ENCODE data around the gene MINPP1. TPM values are rescaled to one million over a fixed set of nuclear protein-coding genes. Genes with fewer than 3 reads are reported as not detected.

Gene MINPP1, protein sequence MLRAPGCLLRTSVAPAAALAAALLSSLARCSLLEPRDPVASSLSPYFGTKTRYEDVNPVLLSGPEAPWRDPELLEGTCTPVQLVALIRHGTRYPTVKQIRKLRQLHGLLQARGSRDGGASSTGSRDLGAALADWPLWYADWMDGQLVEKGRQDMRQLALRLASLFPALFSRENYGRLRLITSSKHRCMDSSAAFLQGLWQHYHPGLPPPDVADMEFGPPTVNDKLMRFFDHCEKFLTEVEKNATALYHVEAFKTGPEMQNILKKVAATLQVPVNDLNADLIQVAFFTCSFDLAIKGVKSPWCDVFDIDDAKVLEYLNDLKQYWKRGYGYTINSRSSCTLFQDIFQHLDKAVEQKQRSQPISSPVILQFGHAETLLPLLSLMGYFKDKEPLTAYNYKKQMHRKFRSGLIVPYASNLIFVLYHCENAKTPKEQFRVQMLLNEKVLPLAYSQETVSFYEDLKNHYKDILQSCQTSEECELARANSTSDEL
- total RNA-seq = 24.6 and 29.1 TPM in 2 replicates

DNA sequence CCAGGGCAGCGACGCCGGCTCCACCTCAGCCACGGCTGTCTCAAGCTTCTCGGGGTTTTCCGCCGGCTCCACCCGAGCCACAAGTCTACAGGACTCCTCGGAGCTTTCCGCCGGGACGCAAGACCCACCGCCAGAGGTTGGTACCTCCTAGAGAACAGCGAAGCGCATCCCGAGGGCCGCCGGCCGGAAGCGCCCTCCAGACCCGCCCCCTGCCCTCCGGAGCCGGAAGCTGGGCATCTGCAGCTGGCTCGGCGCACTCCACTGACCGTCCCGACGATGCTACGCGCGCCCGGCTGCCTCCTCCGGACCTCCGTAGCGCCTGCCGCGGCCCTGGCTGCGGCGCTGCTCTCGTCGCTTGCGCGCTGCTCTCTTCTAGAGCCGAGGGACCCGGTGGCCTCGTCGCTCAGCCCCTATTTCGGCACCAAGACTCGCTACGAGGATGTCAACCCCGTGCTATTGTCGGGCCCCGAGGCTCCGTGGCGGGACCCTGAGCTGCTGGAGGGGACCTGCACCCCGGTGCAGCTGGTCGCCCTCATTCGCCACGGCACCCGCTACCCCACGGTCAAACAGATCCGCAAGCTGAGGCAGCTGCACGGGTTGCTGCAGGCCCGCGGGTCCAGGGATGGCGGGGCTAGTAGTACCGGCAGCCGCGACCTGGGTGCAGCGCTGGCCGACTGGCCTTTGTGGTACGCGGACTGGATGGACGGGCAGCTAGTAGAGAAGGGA lies at the start of gene MINPP1:
TSS of gene MINPP1 (plus strand) at position 254 of the 726 bp plus-strand sequence. CDS start at position 277, 23 bp downstream.

Other genes starting within 250 kb of the MINPP1 start
- gene NUTM2D, start 147.1 kb upstream of the MINPP1 start, total RNA-seq = 0.78 and 1.1 TPM in 2 replicates
- gene PAPSS2, start 155.0 kb downstream of the MINPP1 start, total RNA-seq = 57.9 and 62.1 TPM in 2 replicates